GM12892 (cell line): Measurements from ENCODE around the gene EXT2.

Source experiments
- POLR2A ChIP-seq: IDR thresholded peaks from 2 replicates; pipeline ENCODE4 v1.6.1; 2011; ENCODE audit warnings: low read depth, low read length, control low read depth
- TAF1 ChIP-seq: IDR thresholded peaks from 2 replicates; pipeline ENCODE4 v1.6.1; 2011; ENCODE audit warnings: low read depth, mild to moderate bottlenecking, control low read depth, low read length, borderline replicate concordance

DNA sequence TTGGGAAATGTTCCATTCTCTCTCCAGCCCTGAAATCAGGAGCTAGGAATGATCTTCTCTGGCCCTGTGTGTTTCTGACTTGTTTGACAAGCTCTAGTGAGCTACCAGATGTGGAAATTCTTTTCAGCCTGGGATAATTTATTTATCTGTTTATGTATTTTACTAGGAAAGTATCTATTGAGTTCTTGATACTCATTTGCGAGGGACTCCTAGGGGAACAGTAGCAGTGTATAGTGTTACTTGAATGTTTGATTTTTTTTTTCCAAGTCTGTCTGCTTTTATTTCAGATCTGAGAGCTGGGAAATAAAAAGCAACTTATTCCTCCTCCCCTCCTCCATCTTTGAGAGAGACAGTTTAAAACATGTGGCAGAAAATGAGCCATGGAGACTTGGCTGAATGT lies 122.0 kb downstream of the EXT2 start:
- TF ChIP-seq TAF1 = no peak
- no peak for TF ChIP-seq POLR2A
